Hematopoietic multipotent progenitor cell treated with erythropoietin and hydrocortisone succinate and interleukin-3 and kit ligand, for 4 days (in vitro differentiated cells): ENCODE results near the gene RPS2.
A peak's percentile ranks its signal among the peaks of the same experiment; 100 is the strongest.
"Not testable (repeated sequence)": the region's sequence is repeated elsewhere in the genome, so short reads cannot be mapped to it uniquely, and the experiment has no call there.

Experiments used
- DNase-seq: peaks from one replicate; pipeline ENCODE4 v3.0.0-alpha.2; 2015

RPS2 gene

GRCh38 chr16:1962161-1963153 is 2.2 kb downstream of the RPS2 start:
- DNase-seq = not testable (repeated sequence)

- DNase-seq = no peak
These were observed 3.0 kb downstream of the RPS2 start for GRCh38 chr16:1961651-1962067.

- DNase-seq = peak; percentile 79
These were observed 3.7 kb downstream of the RPS2 start for GRCh38 chr16:1960665-1961630.

- peak; percentile 95 for DNase-seq
These were observed 5.2 kb downstream of the RPS2 start, which contains the start of gene NDUFB10 for GRCh38 chr16:1959269-1960039. Gene NDUFB10, plus strand, starts transcription at chr16:1959538. Its CDS starts 87 bp downstream, at chr16:1959625.

GRCh38 chr16:1958715-1959268 is 5.8 kb downstream of the RPS2 start:
- DNase-seq = no peak

- not testable (repeated sequence) for DNase-seq
These were observed 6.5 kb downstream of the RPS2 start for GRCh38 chr16:1958143-1958491.

GRCh38 chr16:1957434-1958142 is 7.0 kb downstream of the RPS2 start:
- DNase-seq = peak; percentile 28

GRCh38 chr16:1953734-1954133 is 10.9 kb downstream of the RPS2 start:
- DNase-seq = no peak

GRCh38 chr16:1950559-1950958 is 14.1 kb downstream of the RPS2 start:
- DNase-seq = no peak

- DNase-seq = no peak
These were observed 14.6 kb downstream of the RPS2 start for GRCh38 chr16:1950047-1950446.

GRCh38 chr16:1949507-1949906 is 15.1 kb downstream of the RPS2 start:
- no peak for DNase-seq

GRCh38 chr16:1947369-1947670 is 17.3 kb downstream of the RPS2 start:
- DNase-seq = no peak

GRCh38 chr16:1946495-1947368 is 17.9 kb downstream of the RPS2 start:
- no peak for DNase-seq

GRCh38 chr16:1945559-1946391 is 18.9 kb downstream of the RPS2 start:
- DNase-seq = no peak

GRCh38 chr16:1944612-1945199 is 19.9 kb downstream of the RPS2 start:
- no peak for DNase-seq

- peak; percentile 100 for DNase-seq
These were observed 21.6 kb downstream of the RPS2 start, which contains the start of gene MSRB1 for GRCh38 chr16:1942810-1943726. Gene MSRB1, minus strand, starts transcription at chr16:1943199. Its CDS starts 43 bp downstream, at chr16:1943156.

GRCh38 chr16:1942047-1942809 is 22.4 kb downstream of the RPS2 start:
- peak; percentile 65 for DNase-seq
